Fibroblast of pulmonary artery (primary cell): ENCODE measurements around the gene KIF21B.

Experiments
- DNase-seq: peaks from one replicate; pipeline ENCODE4 v3.0.0-alpha.2; 2010; ENCODE audit warnings: low read depth
- H3K4me3 ChIP-seq: replicated peaks from 2 replicates; pipeline ENCODE4 v1.5.1; 2011; ENCODE audit warnings: low read depth, mild to moderate bottlenecking, control low read depth, low read length, moderate library complexity
- TF ChIP-seq, protein P1 (sequence below): IDR thresholded peaks from 2 replicates; pipeline ENCODE4 v1.5.1; 2011; ENCODE audit warnings: mild to moderate bottlenecking, control low read depth, low read length, inconsistent platforms; ENCODE audit errors: missing control alignments

Gene KIF21B

DNA sequence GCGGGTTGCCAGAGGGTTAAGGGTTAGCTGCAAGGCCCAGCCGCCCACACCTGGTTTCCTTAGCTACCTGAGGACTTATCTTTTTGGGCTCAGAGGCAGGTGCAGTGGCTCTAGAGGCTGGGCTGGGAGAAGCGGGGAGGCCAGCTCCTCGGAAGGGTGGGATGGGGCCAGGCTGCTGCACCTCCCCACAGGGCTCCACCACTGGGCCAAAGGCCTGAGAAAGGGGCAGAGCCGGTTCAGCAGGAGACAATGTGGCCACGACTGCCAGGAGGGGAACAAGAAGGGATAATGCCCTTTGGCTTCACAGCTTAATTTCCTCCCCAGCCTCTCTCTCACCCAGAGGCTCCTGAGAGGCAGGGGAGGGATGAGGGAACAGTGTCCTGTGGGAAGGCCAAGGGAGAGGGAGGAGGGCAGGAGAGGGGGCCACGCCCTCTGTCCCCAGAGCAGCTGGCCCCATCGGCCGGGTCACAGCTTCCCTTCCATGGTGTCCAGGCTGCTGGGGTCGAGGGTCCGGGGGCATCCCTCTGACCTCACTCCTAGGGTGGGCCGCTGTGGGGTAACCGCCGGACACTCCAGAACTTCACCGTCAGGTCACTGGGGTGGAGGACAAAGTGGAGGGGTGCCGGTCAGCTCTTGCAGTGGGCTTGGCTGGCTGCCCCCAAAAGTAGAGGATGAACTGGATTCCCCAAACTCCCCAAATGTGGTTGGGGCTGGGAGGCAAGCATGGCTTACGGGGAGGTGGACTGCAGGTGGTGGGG lies 50.4 kb downstream of the KIF21B start:
- no peak overlapping the region for H3K4me3 ChIP-seq
- no peak for DNase-seq
- TF ChIP-seq, protein P1, sequence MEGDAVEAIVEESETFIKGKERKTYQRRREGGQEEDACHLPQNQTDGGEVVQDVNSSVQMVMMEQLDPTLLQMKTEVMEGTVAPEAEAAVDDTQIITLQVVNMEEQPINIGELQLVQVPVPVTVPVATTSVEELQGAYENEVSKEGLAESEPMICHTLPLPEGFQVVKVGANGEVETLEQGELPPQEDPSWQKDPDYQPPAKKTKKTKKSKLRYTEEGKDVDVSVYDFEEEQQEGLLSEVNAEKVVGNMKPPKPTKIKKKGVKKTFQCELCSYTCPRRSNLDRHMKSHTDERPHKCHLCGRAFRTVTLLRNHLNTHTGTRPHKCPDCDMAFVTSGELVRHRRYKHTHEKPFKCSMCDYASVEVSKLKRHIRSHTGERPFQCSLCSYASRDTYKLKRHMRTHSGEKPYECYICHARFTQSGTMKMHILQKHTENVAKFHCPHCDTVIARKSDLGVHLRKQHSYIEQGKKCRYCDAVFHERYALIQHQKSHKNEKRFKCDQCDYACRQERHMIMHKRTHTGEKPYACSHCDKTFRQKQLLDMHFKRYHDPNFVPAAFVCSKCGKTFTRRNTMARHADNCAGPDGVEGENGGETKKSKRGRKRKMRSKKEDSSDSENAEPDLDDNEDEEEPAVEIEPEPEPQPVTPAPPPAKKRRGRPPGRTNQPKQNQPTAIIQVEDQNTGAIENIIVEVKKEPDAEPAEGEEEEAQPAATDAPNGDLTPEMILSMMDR: no peak

- H3K4me3 ChIP-seq: no peak overlapping the region
- peak; percentile 69 for DNase-seq
- TF ChIP-seq, protein P1: peak; percentile 57
Measured at GRCh38 chr1:200971955-200972711, 51.4 kb downstream of the KIF21B start.

DNA sequence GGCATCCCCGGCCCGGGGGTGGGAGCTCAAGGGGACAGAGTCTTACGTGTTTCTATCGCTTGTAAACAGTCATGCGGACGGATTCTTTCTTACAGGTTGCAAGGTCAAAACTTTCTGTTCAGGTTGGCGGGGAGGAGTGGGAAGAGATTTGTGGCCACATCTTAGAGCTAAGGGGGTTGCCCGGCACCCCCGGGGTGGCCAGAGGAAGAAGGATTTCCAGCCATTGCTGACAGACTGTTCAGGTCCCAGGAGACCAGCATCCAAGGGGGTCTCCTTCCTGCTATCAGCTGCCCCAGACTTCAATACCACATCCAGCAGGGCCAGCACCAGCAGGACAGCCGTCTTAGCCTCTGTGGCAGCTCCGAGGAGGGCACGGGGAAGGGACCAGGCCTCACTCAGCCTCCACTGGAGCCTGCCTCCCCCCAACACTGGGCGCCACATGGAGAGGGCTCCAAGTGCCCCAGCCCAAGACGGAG lies 52.0 kb downstream of the KIF21B start:
- TF ChIP-seq, protein P1: no peak

GRCh38 chr1:200970771-200971427 lies 52.6 kb downstream of the KIF21B start:
- TF ChIP-seq, protein P1: no peak
- no peak for DNase-seq
- no peak overlapping the region for H3K4me3 ChIP-seq

More for the DNA sequence above, 52.0 kb downstream of the KIF21B start:
- no peak for DNase-seq
- H3K4me3 ChIP-seq: no peak overlapping the region

- H3K4me3 ChIP-seq: no peak overlapping the region
- no peak for DNase-seq
- TF ChIP-seq, protein P1: no peak
Measured at GRCh38 chr1:200969726-200970561, 53.6 kb downstream of the KIF21B start.
